HFFc6 (cell line): ENCODE data around the gene NRAP. TPM values are rescaled to one million over a fixed set of nuclear protein-coding genes. Genes with fewer than 3 reads are reported as not detected.

Experiments
- DNase-seq: peaks from one replicate; pipeline ENCODE4 v3.0.0-alpha.2; 2018
- H3K27ac Mint-ChIP-seq: 2 replicates; pipeline ENCODE4 v1.8.0; 2020; ENCODE audit warnings: mild to moderate bottlenecking, mixed read lengths
- H3K27me3 Mint-ChIP-seq: 2 replicates; pipeline ENCODE4 v1.8.0; 2021; ENCODE audit warnings: mild to moderate bottlenecking, moderate library complexity, mixed read lengths; ENCODE audit not compliant: insufficient read depth
- H3K36me3 Mint-ChIP-seq: 2 replicates; pipeline ENCODE4 v1.8.0; 2021; ENCODE audit warnings: low read depth, mixed read lengths
- H3K4me1 Mint-ChIP-seq: 2 replicates; pipeline ENCODE4 v1.8.0; 2020; ENCODE audit warnings: low read depth, mixed read lengths
- H3K4me3 Mint-ChIP-seq: 2 replicates; pipeline ENCODE4 v1.8.0; 2020; ENCODE audit warnings: mild to moderate bottlenecking, moderate library complexity, mixed read lengths
- H3K9me3 Mint-ChIP-seq: 2 replicates; pipeline ENCODE4 v1.8.0; 2020; ENCODE audit warnings: mild to moderate bottlenecking, mixed read lengths
- long read RNA-seq: library from polyadenylated mRNA; unstranded; transcript quantifications from one replicate; pipeline ENCODE4 v2.0.0, GENCODE V29; 2019
- total RNA-seq, 6 experiments: library from RNA; stranded (reverse); fragmentation: NEBNext Ultra II Directional; extraction: Animal tissue kit (Norgen Biotek cat#: 25700); gene quantifications; 2 replicates in 1 of 6; 3 replicates in 5 of 6; pipeline ENCODE4 v1.2.3, GENCODE V29; 2021
- TF ChIP-seq, protein P1 (sequence below): fragments of 200-600 bp; sonication (generic); IDR thresholded peaks from 2 replicates; pipeline ENCODE4 v1.5.0; 2021; ENCODE audit warnings: antibody characterized with exemption, mild to moderate bottlenecking

NRAP gene
- total RNA-seq: not detected
- long read RNA-seq: 0 reads

GRCh38 chr10:113663908-113664307 lies at the start of gene NRAP:
Gene NRAP (minus strand): TSS chr10:113664041. CDS start chr10:113663882, 159 bp downstream.
- no peak within 1 kb of the TSS for H3K27ac Mint-ChIP-seq
- no peak within 1 kb of the TSS for H3K4me3 Mint-ChIP-seq

DNA sequence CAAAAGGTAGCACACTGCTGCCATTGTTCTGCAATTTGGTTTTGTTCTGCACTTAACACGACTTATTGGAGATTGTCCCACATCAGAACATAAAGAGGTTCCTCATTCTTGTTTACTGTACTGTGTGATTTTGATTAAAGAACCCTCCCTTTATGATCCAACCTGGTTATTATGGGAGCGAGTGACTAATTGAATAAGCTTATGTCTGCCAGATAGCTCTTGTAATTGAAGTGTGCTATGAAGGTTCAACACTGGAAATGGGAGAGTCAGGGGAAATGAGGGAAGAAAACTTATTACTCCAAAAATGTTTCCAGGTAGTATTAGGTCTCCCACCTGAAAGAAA lies 49.8 kb upstream of the NRAP start:
- TF ChIP-seq, protein P1, sequence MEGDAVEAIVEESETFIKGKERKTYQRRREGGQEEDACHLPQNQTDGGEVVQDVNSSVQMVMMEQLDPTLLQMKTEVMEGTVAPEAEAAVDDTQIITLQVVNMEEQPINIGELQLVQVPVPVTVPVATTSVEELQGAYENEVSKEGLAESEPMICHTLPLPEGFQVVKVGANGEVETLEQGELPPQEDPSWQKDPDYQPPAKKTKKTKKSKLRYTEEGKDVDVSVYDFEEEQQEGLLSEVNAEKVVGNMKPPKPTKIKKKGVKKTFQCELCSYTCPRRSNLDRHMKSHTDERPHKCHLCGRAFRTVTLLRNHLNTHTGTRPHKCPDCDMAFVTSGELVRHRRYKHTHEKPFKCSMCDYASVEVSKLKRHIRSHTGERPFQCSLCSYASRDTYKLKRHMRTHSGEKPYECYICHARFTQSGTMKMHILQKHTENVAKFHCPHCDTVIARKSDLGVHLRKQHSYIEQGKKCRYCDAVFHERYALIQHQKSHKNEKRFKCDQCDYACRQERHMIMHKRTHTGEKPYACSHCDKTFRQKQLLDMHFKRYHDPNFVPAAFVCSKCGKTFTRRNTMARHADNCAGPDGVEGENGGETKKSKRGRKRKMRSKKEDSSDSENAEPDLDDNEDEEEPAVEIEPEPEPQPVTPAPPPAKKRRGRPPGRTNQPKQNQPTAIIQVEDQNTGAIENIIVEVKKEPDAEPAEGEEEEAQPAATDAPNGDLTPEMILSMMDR: no peak
- Mint-ChIP-seq H3K27me3 (no peaks in the 10 kb centered on the region), H3K4me1 (peaks cover 26% of the 10 kb centered on the region), H3K36me3 (peaks cover 8% of the 10 kb centered on the region; the same call in 1 of the 2 replicates), H3K27ac (no peak overlapping the region), H3K4me3 (no peak overlapping the region), H3K9me3 (no peaks in the 10 kb centered on the region)
- no peak for DNase-seq

More at GRCh38 chr10:113663908-113664307, at the start of gene NRAP:
- no peaks in the 10 kb centered on the region for H3K9me3 Mint-ChIP-seq
- TF ChIP-seq, protein P1: no peak
- H3K36me3 Mint-ChIP-seq: no peaks in the 10 kb centered on the region; the same call in 1 of the 2 replicates
- peaks cover 6% of the 10 kb centered on the region for H3K27me3 Mint-ChIP-seq
- peaks cover 34% of the 10 kb centered on the region for H3K4me1 Mint-ChIP-seq
- no peak for DNase-seq

GRCh38 chr10:113712755-113713639 lies 49.2 kb upstream of the NRAP start:
- no peaks in the 10 kb centered on the region for H3K9me3 Mint-ChIP-seq
- no peak for DNase-seq
- TF ChIP-seq, protein P1: no peak
- no peak overlapping the region for H3K27ac Mint-ChIP-seq
- H3K27me3 Mint-ChIP-seq: no peaks in the 10 kb centered on the region
- H3K36me3 Mint-ChIP-seq: peaks cover 5% of the 10 kb centered on the region; the same call in 1 of the 2 replicates
- H3K4me3 Mint-ChIP-seq: no peak overlapping the region
- H3K4me1 Mint-ChIP-seq: peaks cover 31% of the 10 kb centered on the region

GRCh38 chr10:113712024-113712423 lies 48.2 kb upstream of the NRAP start:
- no peak overlapping the region for H3K4me3 Mint-ChIP-seq
- no peaks in the 10 kb centered on the region for H3K9me3 Mint-ChIP-seq
- H3K27ac Mint-ChIP-seq: no peak overlapping the region
- no peak for DNase-seq
- TF ChIP-seq, protein P1: no peak
- 0 out of 2 replicates have a peak, but pooled peaks cover 3% of the 10 kb centered on the region for H3K36me3 Mint-ChIP-seq
- peaks cover 31% of the 10 kb centered on the region for H3K4me1 Mint-ChIP-seq
- no peaks in the 10 kb centered on the region for H3K27me3 Mint-ChIP-seq

GRCh38 chr10:113711142-113711541 lies 47.3 kb upstream of the NRAP start:
- TF ChIP-seq, protein P1: no peak
- peaks cover 40% of the 10 kb centered on the region for H3K4me1 Mint-ChIP-seq
- H3K36me3 Mint-ChIP-seq: 0 out of 2 replicates have a peak, but pooled peaks cover 3% of the 10 kb centered on the region
- H3K27me3 Mint-ChIP-seq: no peaks in the 10 kb centered on the region
- H3K27ac Mint-ChIP-seq: no peak overlapping the region
- no peak overlapping the region for H3K4me3 Mint-ChIP-seq
- DNase-seq: no peak
- H3K9me3 Mint-ChIP-seq: no peaks in the 10 kb centered on the region
